Kidney glomerular epithelial cell (primary cell): Measurements from ENCODE around the gene PLD2.
A peak's percentile ranks its signal among the peaks of the same experiment; 100 is the strongest.

Experiments used
- DNase-seq: peaks from one replicate; lab custom pipeline; 2025; lab: John Stamatoyannopoulos, UW

Gene PLD2, protein sequence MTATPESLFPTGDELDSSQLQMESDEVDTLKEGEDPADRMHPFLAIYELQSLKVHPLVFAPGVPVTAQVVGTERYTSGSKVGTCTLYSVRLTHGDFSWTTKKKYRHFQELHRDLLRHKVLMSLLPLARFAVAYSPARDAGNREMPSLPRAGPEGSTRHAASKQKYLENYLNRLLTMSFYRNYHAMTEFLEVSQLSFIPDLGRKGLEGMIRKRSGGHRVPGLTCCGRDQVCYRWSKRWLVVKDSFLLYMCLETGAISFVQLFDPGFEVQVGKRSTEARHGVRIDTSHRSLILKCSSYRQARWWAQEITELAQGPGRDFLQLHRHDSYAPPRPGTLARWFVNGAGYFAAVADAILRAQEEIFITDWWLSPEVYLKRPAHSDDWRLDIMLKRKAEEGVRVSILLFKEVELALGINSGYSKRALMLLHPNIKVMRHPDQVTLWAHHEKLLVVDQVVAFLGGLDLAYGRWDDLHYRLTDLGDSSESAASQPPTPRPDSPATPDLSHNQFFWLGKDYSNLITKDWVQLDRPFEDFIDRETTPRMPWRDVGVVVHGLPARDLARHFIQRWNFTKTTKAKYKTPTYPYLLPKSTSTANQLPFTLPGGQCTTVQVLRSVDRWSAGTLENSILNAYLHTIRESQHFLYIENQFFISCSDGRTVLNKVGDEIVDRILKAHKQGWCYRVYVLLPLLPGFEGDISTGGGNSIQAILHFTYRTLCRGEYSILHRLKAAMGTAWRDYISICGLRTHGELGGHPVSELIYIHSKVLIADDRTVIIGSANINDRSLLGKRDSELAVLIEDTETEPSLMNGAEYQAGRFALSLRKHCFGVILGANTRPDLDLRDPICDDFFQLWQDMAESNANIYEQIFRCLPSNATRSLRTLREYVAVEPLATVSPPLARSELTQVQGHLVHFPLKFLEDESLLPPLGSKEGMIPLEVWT

DNA sequence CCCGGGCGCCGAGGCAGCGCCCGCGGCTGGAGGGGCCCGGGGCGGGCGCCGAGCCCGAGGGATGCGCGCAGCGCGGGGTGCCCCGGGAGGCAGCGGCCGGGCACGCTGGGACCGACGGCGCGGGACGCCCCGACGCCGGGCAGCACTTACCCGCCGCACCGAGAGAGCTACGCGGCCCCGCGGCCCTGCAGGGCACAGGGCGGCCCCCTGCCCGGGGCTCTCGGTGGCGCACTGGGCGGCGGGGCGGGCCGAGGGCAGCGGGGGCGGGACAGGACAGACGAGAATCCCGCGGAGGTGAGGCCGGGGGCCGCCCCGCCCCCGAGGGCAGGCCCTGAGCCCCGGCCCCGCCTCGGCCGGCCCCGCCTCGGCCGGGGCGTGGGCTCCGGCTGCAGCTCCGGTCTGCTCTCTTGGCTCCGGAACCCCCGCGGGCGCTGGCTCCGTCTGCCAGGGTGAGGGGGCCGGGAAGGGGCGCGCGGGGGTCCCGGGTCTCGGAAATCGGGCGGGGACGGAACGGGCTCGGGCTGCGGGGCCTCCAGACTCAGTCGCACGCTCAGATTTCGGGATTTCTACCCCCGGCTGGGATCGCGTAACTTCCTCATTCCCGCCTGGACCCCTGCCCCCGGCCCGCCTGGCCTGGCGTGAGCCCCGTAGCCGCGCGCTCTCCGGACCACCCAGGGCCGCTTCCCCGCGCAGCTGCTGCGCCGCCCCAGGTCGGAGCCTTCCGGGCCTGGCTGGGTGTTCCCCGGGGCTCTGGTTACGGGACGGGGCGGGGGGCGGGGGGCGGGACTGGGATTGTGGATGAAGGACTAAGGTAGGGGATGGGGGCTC is at the start of gene PLD2:
Gene PLD2 (plus strand): TSS at position 376 of the 828 bp plus-strand sequence. CDS start 621 bp downstream, outside the sequence.
- DNase-seq = peak; percentile 67

GRCh38 chr17:4759776-4760236 is 47.1 kb upstream of the PLD2 start:
- DNase-seq = no peak

DNA sequence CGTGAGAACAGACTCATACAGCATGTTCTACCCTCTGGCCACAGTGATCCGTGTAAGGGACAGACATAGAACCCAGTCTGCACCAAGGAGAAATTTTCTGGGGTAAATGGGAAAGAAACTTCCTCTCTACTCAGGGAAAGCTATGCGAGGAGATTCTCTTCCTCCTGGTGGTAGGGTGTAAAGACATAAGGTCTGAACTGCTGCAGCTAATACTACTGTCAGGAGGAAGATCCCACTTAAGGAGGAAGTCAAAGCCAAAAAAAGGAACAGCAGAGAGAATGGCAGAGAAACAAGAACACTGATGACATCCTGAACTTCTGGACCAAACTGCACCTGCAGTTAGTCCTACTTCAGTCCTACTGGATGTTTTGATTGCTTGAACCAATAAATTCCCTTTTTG is 42.4 kb upstream of the PLD2 start:
- no peak for DNase-seq

DNA sequence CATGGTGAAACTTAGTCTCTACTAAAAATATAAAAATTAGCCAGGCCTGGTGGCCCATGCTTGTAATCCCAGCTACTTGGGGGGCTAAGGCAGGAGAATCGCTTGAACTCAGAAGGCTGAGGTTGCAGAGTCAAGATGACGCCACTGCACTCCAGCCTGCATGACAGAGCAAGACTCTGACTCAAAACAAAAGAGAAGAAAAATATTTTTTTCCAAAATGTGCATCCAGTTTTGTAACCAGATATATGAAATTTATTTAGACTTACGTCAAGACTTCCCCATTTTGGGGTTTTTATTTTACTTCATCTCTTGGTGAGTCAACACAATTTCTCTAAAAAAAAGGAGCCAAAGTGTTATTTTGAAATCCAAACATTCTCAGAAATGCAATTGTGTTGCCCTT is 40.8 kb upstream of the PLD2 start:
- DNase-seq = no peak

GRCh38 chr17:4766723-4767122 is 40.2 kb upstream of the PLD2 start:
- no peak for DNase-seq

GRCh38 chr17:4768298-4768697 is 38.7 kb upstream of the PLD2 start:
- DNase-seq = no peak

GRCh38 chr17:4769628-4770027 is 37.3 kb upstream of the PLD2 start:
- peak; percentile 24 for DNase-seq

GRCh38 chr17:4771519-4772234 is 35.3 kb upstream of the PLD2 start, which contains the start of gene TM4SF5:
TM4SF5 (plus strand) TSS chr17:4771886; CDS start chr17:4771923, 37 bp downstream.
- DNase-seq = no peak

DNA sequence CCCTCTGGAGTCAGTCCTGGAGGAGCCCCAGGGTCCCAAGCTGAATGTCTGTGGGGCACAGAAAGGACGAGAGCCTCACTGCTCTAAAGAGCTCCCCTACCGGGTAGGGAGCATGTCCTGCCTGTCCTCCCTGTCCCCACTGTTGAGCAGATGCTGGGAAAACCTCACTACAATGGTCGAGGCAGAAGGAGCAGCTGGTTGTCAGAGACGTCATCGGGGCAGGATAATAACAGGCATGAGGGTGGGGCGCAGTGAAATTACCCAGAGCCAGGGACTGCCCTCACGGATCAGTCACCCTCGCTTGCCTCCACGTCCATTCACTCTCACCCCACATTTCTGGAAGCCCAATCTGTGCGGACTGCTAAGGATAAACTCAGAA is 34.7 kb upstream of the PLD2 start:
- no peak for DNase-seq

GRCh38 chr17:4777969-4778760 is 28.8 kb upstream of the PLD2 start:
- peak; percentile 44 for DNase-seq

- DNase-seq = no peak
Measured at GRCh38 chr17:4780325-4780955, 26.5 kb upstream of the PLD2 start.

GRCh38 chr17:4782652-4783051 is 24.3 kb upstream of the PLD2 start:
- DNase-seq = no peak

GRCh38 chr17:4785311-4786105 is 21.4 kb upstream of the PLD2 start:
- no peak for DNase-seq

DNA sequence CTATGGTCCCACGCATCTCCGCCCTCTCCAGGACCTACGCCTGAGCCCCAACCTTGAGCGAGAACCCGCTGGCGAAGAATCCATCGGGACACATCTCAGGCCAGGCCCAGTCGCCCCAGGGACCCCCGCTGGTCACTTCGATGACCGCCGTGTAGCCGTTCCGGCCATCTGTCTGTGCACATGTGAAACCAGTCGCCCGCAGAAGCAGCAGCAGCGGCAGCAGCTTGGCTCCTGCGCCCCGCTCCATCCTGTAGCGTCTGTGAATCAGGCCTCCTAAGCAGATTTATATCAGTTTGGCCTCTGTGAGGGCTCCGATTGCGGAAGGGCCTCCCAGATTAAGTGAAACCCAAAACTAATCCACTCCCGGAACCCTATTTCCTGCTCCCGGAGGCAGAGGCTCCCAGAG is 20.8 kb upstream of the PLD2 start, which contains the start of gene VMO1:
Gene VMO1 (minus strand): TSS at position 259 of the 406 bp plus-strand sequence. CDS start 12 bp downstream, at position 247.
- no peak for DNase-seq

DNA sequence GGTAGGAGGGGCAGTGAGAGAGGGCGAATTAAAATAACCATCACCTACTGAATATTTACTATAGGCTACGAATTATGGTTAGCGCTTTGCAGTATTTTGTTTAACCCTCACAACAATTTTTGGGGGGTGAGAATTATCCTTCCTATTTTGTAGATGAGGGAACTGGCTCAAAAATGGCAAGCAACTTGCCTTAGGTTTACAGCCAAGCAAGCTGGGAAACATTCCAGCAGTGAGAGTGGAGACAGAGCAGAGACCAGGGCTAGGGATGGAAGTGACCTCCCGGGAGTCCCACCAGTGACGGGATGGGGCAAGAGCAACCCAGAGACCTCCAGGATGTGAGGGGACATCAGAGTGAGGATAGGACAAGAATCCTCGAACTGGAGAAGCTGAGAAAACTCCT is 20.4 kb upstream of the PLD2 start:
- no peak for DNase-seq

DNA sequence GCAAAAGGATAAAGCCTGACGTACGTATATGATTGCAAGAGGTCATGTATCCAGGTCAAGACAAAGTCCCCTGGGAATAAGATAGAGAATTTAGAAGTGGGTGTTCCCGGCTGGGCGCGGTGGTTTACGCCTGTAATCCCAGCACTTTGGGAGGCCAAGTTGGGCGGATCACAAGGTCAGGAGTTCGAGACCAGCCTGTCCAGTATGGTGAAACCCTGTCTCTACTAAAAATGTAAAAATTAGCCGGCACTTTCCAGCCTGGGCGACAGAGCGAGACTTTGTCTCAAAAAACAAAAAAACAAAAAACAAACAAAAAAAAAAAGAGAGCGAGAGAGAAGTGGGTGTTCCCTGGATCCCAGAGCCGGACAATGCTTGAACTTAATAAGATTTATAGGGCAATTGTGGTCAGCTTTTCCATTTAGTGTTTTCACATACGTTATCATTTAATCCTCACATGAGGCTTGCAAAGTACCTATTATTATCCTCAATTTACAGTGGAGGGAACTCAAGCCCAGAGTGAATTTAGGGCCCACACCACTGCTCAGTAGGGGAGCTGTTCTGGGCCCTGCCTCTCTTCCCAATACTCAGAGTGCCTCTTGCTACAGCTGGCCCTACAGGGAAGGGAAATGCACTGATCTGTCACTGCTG is 18.7 kb upstream of the PLD2 start:
- no peak for DNase-seq

- DNase-seq = no peak
Measured at GRCh38 chr17:4788807-4789700, 17.9 kb upstream of the PLD2 start, which contains the start of gene GLTPD2. GLTPD2 (plus strand) TSS chr17:4788964; CDS start chr17:4789012, 48 bp downstream.
